Common myeloid progenitor, CD34-positive (primary cell): Measurements from ENCODE around the gene GDNF.

Source experiments
- CTCF ChIA-PET: fragments of 350-600 bp; sonication (Branson Sonifier 250); formaldehyde crosslinking; loops from one replicate; lab custom pipeline; 2021; ENCODE audit warnings: antibody characterized with exemption; lab: Charles Lee
- POLR2A ChIA-PET: fragments of 350-600 bp; sonication (Branson Sonifier 250); formaldehyde crosslinking; loops from one replicate; lab custom pipeline; 2021; ENCODE audit warnings: antibody characterized with exemption; lab: Charles Lee
- DNase-seq, 3 donors: peaks; one replicate each; pipeline versions ENCODE4 v3.0.0 to v3.0.0-alpha.2; 2013
- H3K27ac ChIP-seq, 2 experiments: 1 replicate in 1 of 2; 2 replicates in 1 of 2; pipeline ENCODE4 v1.7.0; 2013; ENCODE audit warnings: inconsistent platforms in 2 of 2, low read length in 2 of 2, mild to moderate bottlenecking in 2 of 2, low read depth in 1 of 2, moderate library complexity in 1 of 2; ENCODE audit not compliant: severe bottlenecking in 2 of 2, insufficient read depth in 1 of 2, poor library complexity in 1 of 2
- H3K27me3 ChIP-seq, 5 experiments: replicated peaks in 2 of 5; 1 replicate in 3 of 5; 2 replicates in 2 of 5; pipeline versions ENCODE4 v1.6.1 to v1.7.0; 2013; ENCODE audit warnings: low read length in 4 of 5, mild to moderate bottlenecking in 2 of 5, moderate library complexity in 2 of 5, inconsistent platforms in 1 of 5; ENCODE audit not compliant: insufficient read depth in 5 of 5, control insufficient read depth in 4 of 5
- H3K36me3 ChIP-seq, 4 experiments: 1 replicate in 2 of 4; 2 replicates in 2 of 4; pipeline versions ENCODE4 v1.6.1 to v1.7.0; 2013; ENCODE audit warnings: low read length in 3 of 4, control low read depth in 1 of 4, mild to moderate bottlenecking in 1 of 4; ENCODE audit not compliant: control insufficient read depth in 4 of 4, insufficient read depth in 4 of 4
- H3K4me1 ChIP-seq, 4 experiments: 1 replicate in 3 of 4; 2 replicates in 1 of 4; pipeline versions ENCODE4 v1.6.1 to v1.7.1; 2013; ENCODE audit warnings: low read length in 3 of 4, mild to moderate bottlenecking in 3 of 4, control low read depth in 1 of 4, inconsistent platforms in 1 of 4, moderate library complexity in 1 of 4; ENCODE audit not compliant: control insufficient read depth in 4 of 4, insufficient read depth in 4 of 4; ENCODE audit errors: control extremely low read depth in 1 of 4
- H3K4me3 ChIP-seq, 7 experiments: 1 replicate in 4 of 7; 2 replicates in 3 of 7; pipeline versions ENCODE4 v1.5.1 to v1.7.0; 2013; ENCODE audit warnings: mild to moderate bottlenecking in 7 of 7, low read length in 6 of 7, moderate library complexity in 6 of 7, inconsistent platforms in 2 of 7, low read depth in 2 of 7, control low read depth in 1 of 7; ENCODE audit not compliant: insufficient read depth in 4 of 7, control insufficient read depth in 1 of 7; ENCODE audit errors: extremely low read depth in 1 of 7
- H3K9me3 ChIP-seq, 5 experiments: 1 replicate in 4 of 5; 2 replicates in 1 of 5; pipeline versions ENCODE4 v1.6.1 to v1.7.1; 2013; ENCODE audit warnings: low read length in 4 of 5, mild to moderate bottlenecking in 2 of 5, inconsistent platforms in 1 of 5, low read depth in 1 of 5, moderate library complexity in 1 of 5; ENCODE audit not compliant: control insufficient read depth in 4 of 5, insufficient read depth in 2 of 5; ENCODE audit errors: control extremely low read depth in 1 of 5
- WGBS: methylation state at CpG from one replicate; pipeline ENCODE4 v1.1.5; 2013; ENCODE audit not compliant: insufficient coverage; 5-methylcytosine and 5-hydroxymethylcytosine counted together

The GDNF gene

DNA sequence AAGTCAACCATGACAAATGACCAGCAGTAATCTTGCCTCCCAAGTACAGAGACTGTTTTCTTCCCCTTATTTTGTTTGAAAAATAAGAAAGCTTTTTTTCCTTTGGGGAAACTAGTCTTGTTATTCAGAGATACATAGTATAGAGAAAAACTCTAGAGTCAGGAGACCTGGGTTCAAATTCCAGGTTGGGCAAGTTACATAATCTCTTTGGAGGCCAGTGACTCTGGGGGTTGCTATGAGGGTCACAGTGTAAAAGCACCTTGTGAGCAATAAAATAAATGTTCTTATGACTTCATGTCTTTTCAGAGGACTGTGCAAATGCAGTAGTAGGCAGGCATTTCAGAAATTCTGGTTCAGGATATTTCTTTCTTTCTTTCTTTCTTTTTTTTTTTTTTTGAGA is 71.5 kb downstream of the GDNF start:
- Histone ChIP-seq H3K27ac (no peak overlapping the region), H3K27me3 (peaks cover 0 to 7% (median 0%) of the 10 kb centered on the region in 5 experiments), H3K4me1 (peaks cover 0 to 2% (median 0%) of the 10 kb centered on the region in 4 experiments), H3K4me3 (no peak overlapping the region), H3K9me3 (peaks cover 0 to 2% (median 0%) of the 10 kb centered on the region in 5 experiments), H3K36me3 (no peaks in the 10 kb centered on the region)
- ChIA-PET CTCF (no interaction called here), POLR2A (interaction anchor here (0.6 kb wide), 1 partner anchor 34 kb away, joined by 3 read pairs; no protein-coding TSS in a partner anchor)
- no peak for DNase-seq

DNA sequence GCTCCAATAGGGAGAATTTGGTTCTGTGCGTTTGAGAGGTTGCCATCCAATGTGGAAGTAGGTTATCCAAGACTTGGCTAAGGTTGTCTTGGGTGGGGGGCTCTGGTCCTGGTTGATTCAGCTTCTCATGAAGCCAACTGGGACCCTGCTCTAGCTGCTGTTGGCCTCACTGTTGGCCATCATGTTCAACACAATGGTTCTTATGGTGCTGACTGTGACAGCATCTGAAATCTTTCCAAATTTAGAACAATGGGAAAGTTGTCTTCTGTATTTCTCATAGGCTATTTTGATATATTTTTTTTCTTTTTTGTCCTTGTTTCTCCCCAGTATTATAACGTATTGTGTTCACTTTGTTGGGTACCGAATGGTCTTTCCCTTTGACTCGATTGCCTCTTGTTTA is 71.9 kb downstream of the GDNF start:
- CTCF ChIA-PET = no interaction called here
- H3K4me3 ChIP-seq = no peak overlapping the region
- peaks cover 0 to 7% (median 0%) of the 10 kb centered on the region in 5 experiments for H3K27me3 ChIP-seq
- WGBS = 100% methylated on average over 1 of the region's 4 CpGs
- no peaks in the 10 kb centered on the region for H3K36me3 ChIP-seq
- POLR2A ChIA-PET = interaction anchor here (0.6 kb wide), 1 partner anchor 34 kb away, joined by 3 read pairs; no protein-coding TSS in a partner anchor
- no peaks in the 10 kb centered on the region for H3K9me3 ChIP-seq
- H3K4me1 ChIP-seq = peaks cover 0 to 2% (median 0%) of the 10 kb centered on the region in 4 experiments
- no peak overlapping the region for H3K27ac ChIP-seq
- no peak for DNase-seq

DNA sequence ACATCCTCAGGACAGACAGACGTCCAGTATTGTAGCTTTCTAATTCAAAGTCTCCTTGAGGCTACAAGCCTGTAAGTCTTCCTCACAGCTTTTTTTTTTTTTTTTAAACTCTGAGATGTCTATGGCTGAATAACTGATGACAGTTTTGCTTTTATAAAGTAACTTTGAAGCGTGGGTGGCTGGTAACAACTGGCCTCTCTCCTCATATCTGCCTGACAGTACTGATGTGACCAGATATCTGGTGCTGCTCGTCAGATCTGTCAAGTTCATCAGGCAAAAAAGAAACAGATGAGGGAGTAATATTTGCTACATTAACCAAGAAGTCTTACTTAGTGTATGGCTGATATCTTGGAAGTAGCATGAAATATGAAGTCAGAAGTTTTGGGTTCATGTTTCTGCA is 72.6 kb downstream of the GDNF start:
- no CpG with 5 or more reads among the region's 3 CpGs for WGBS
- Histone ChIP-seq H3K4me1 (peaks cover 0 to 2% (median 0%) of the 10 kb centered on the region in 4 experiments), H3K27ac (no peak overlapping the region), H3K27me3 (peaks cover 0 to 7% (median 0%) of the 10 kb centered on the region in 5 experiments), H3K36me3 (no peaks in the 10 kb centered on the region), H3K4me3 (no peak overlapping the region), H3K9me3 (no peaks in the 10 kb centered on the region)
- no peak for DNase-seq
- CTCF ChIA-PET = no interaction called here
- POLR2A ChIA-PET = no interaction called here
